Measurements from ENCODE around the gene ZBTB18.

DNA sequence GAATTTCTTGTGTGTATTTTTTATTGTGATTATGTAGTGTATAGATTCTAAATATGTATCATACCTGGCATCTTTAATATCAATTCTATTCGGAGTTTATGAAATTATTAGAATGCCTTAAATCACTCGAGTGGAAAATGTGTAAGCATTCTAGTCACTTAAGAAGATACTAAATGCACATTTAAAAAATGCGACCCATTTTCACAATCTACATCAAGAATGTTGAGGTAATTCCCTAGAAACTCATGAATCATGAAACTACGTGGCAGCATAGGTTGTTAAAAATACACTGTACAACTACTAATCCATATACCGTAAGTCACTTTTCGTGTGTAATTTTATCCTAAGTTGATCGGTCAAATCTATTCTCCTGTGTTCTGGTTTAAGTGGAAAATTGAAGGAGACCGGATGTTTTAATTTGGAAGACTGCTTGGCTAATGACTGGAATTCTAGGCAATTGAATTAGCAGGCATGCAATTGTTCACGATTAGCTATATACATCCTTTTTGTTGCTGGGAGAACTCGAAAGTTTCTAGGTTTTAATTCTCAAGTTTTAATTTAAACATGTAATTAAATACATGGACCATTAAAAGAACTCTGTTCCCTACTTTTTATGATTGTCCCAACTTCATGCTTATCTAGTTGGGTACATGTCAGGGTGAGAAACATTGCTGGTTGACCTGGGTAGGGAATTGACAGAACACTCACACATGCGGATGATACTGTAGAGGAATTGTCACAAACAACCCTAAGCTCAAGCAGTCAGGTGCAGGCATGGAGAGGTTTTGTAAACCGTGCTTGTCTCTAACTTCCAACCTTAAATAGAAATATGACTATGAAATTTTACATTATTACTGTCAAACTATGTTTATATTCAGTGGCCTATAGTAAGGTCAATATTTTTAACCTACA is 6.6 kb downstream of the ZBTB18 start:
- TF ChIP-seq POLR2A (IDR thresholded peaks at IDR 0.05) (no peak), EP300 (IDR thresholded peaks at IDR 0.05) (no peak)
